ENCODE data around the gene HINT2.

- TF ChIP-seq EP300 (IDR thresholded peaks at IDR 0.05) (no peak), CTCF (IDR thresholded peaks at IDR 0.05) (no peak), POLR2AphosphoS5 (IDR thresholded peaks at IDR 0.05) (no peak), POLR2A (IDR thresholded peaks at IDR 0.05) (no peak)
These were observed 14.9 kb upstream of the HINT2 start for GRCh38 chr9:35829764-35830096.

Measured in gastroesophageal sphincter (tissue), 3 donors.